GM23338 (cell line): ENCODE measurements around the gene KCNH6. TPM values are rescaled to one million over a fixed set of nuclear protein-coding genes. Genes with fewer than 3 reads are reported as not detected.

ENCODE experiments used
- ATAC-seq: fragments of 200-7000 bp; cut with Tn5 transposase; 3 replicates; pipeline ENCODE4 v1.9.1; 2020
- DNase-seq: peaks from one replicate; pipeline ENCODE4 v3.0.0-alpha.2; 2015; ENCODE audit warnings: low spot score
- H2AFZ ChIP-seq: fragments of 200-600 bp; sonication (generic); 2 replicates; pipeline ENCODE4 v1.8.0; 2016; ENCODE audit warnings: antibody characterized with exemption, mild to moderate bottlenecking, moderate library complexity
- H3F3A ChIP-seq: fragments of 200-600 bp; sonication (generic); replicated peaks from 2 replicates; pipeline ENCODE4 v1.8.0; 2017; ENCODE audit warnings: antibody characterized with exemption, mixed run types, low read depth
- H3K27ac ChIP-seq: fragments of 200-600 bp; sonication (generic); 2 replicates; pipeline ENCODE4 v1.6.1; 2016; ENCODE audit warnings: low read depth
- H3K27me3 ChIP-seq: fragments of 200-600 bp; sonication (generic); 2 replicates; pipeline ENCODE4 v1.8.0; 2016; ENCODE audit warnings: mild to moderate bottlenecking, mixed run types, moderate library complexity; ENCODE audit not compliant: insufficient read depth
- H3K36me3 ChIP-seq: fragments of 200-600 bp; sonication (generic); 2 replicates; pipeline ENCODE4 v1.8.0; 2016; ENCODE audit warnings: mild to moderate bottlenecking; ENCODE audit not compliant: insufficient read depth
- H3K4me1 ChIP-seq: fragments of 200-600 bp; sonication (generic); 2 replicates; pipeline ENCODE4 v1.8.0; 2016; ENCODE audit warnings: mild to moderate bottlenecking, moderate library complexity; ENCODE audit not compliant: insufficient read depth
- H3K4me2 ChIP-seq: fragments of 200-600 bp; sonication (generic); 2 replicates; pipeline ENCODE4 v1.7.1; 2017; ENCODE audit warnings: mixed run types
- H3K4me3 ChIP-seq: fragments of 200-600 bp; sonication (generic); 2 replicates; pipeline ENCODE4 v1.6.1; 2016; ENCODE audit warnings: mixed run types
- H3K79me2 ChIP-seq: fragments of 200-600 bp; sonication (generic); replicated peaks from 2 replicates; pipeline ENCODE4 v1.8.0; 2017; ENCODE audit warnings: mild to moderate bottlenecking; ENCODE audit not compliant: insufficient read depth
- H3K9me2 ChIP-seq: fragments of 200-600 bp; sonication (generic); 2 replicates; pipeline ENCODE4 v1.8.0; 2017; ENCODE audit not compliant: insufficient read depth
- H4K20me1 ChIP-seq: fragments of 200-600 bp; sonication (generic); replicated peaks from 2 replicates; pipeline ENCODE4 v1.8.0; 2017; ENCODE audit warnings: mild to moderate bottlenecking; ENCODE audit not compliant: insufficient read depth
- H3K27ac Mint-ChIP-seq: 2 replicates; pipeline ENCODE4 v1.8.0; 2020; ENCODE audit warnings: inconsistent platforms, mild to moderate bottlenecking, moderate library complexity, mixed read lengths
- H3K27me3 Mint-ChIP-seq: 3 replicates; pipeline ENCODE4 v1.8.0; 2022; ENCODE audit warnings: low read depth, mild to moderate bottlenecking, moderate library complexity, mixed read lengths, inconsistent platforms; ENCODE audit not compliant: insufficient read depth, poor library complexity
- H3K36me3 Mint-ChIP-seq: 3 replicates; pipeline ENCODE4 v1.8.0; 2021; ENCODE audit warnings: low read depth, mild to moderate bottlenecking, inconsistent platforms, moderate library complexity, mixed read lengths
- H3K4me1 Mint-ChIP-seq: 3 replicates; pipeline ENCODE4 v1.8.0; 2020; ENCODE audit warnings: mild to moderate bottlenecking, inconsistent platforms, mixed read lengths
- H3K4me3 Mint-ChIP-seq: 3 replicates; pipeline ENCODE4 v1.8.0; 2021; ENCODE audit warnings: moderate library complexity, mild to moderate bottlenecking, inconsistent platforms, mixed read lengths
- H3K9me3 Mint-ChIP-seq: 3 replicates; pipeline ENCODE4 v1.8.0; 2020; ENCODE audit warnings: moderate library complexity, mild to moderate bottlenecking, inconsistent platforms, mixed read lengths
- CREB1 ChIP-seq: fragments of 250-450 bp; sonication (Bioruptor Pico); IDR thresholded peaks from 2 replicates; pipeline ENCODE4 v1.5.0; 2020; ENCODE audit warnings: low read depth, mild to moderate bottlenecking, moderate library complexity
- CTCF ChIP-seq, 2 experiments: fragments of 200-600 bp in 1 of 2; sonication (generic) in 1 of 2; conservative IDR thresholded peaks; 2 replicates each; pipeline versions ENCODE4 v1.5.1 to v1.6.1; 2016 to 2017; ENCODE audit warnings: antibody characterized with exemption in 2 of 2, low read depth in 2 of 2, mild to moderate bottlenecking in 2 of 2, moderate library complexity in 1 of 2
- ETS1 ChIP-seq: IDR thresholded peaks from 2 replicates; pipeline ENCODE4 v1.6.1; 2016; ENCODE audit warnings: antibody characterized with exemption
- JUNB ChIP-seq: IDR thresholded peaks from one replicate; pipeline ENCODE4 v1.6.1; 2016; ENCODE audit warnings: antibody characterized with exemption; ENCODE audit not compliant: unreplicated experiment
- NANOG ChIP-seq: IDR thresholded peaks from 2 replicates; pipeline ENCODE4 v1.6.1; 2016; ENCODE audit warnings: antibody characterized with exemption, borderline replicate concordance
- POLR2AphosphoS5 ChIP-seq: IDR thresholded peaks from 2 replicates; pipeline ENCODE4 v1.6.1; 2016; ENCODE audit warnings: antibody characterized with exemption, low read depth
- REST ChIP-seq: IDR thresholded peaks from one replicate; pipeline ENCODE4 v1.6.1; 2018; ENCODE audit warnings: antibody characterized with exemption; ENCODE audit not compliant: unreplicated experiment
- STAT1 ChIP-seq: IDR thresholded peaks from one replicate; pipeline ENCODE4 v1.6.1; 2016; ENCODE audit warnings: antibody characterized with exemption; ENCODE audit not compliant: unreplicated experiment
- ZNF114 ChIP-seq: fragments of 250-450 bp; sonication (Bioruptor Pico); IDR thresholded peaks from 2 replicates; pipeline ENCODE4 v1.5.0; 2020; ENCODE audit warnings: mild to moderate bottlenecking, moderate library complexity
- ZNF331 ChIP-seq: fragments of 250-450 bp; sonication (Bioruptor Pico); IDR thresholded peaks from 2 replicates; pipeline ENCODE4 v1.5.0; 2020; ENCODE audit warnings: low read depth, mild to moderate bottlenecking, moderate library complexity
- ZNF462 ChIP-seq: fragments of 250-450 bp; sonication (Bioruptor Pico); IDR thresholded peaks from 2 replicates; pipeline ENCODE4 v1.5.0; 2020; ENCODE audit warnings: mild to moderate bottlenecking, moderate library complexity
- polyA plus RNA-seq: library from polyadenylated mRNA; unstranded; fragments of >200 nt; fragmentation: Nextera tagmentation; extraction: Ambion mirVana; gene quantifications from 2 replicates; pipeline ENCODE4 v1.2.1, GENCODE V29; 2016
- total RNA-seq: library from RNA; depleted of rRNA; stranded (reverse); fragments of >200 nt; shearing (Covaris generic); gene quantifications from 2 replicates; pipeline ENCODE4 v1.2.3, GENCODE V29; 2014

KCNH6 gene
- total and polyA plus RNA-seq, 2 experiments from 2014 or later, result 1.3 to 2.8 TPM

- TF ChIP-seq REST (no peak), ZNF114 (no peak), CREB1 (CRISPR knock-in tag) (no peak), ZNF331 (CRISPR knock-in tag) (no peak), POLR2AphosphoS5 (no peak)
Measured at GRCh38 chr17:63568563-63568962, 45.4 kb downstream of the KCNH6 start (continued).

- Histone ChIP-seq H2AFZ (no peak overlapping the region), H3K4me2 (no peak overlapping the region), H3K27me3 (no peaks in the 10 kb centered on the region), H3K79me2 (peaks cover 94% of the 10 kb centered on the region), H3F3A (no peaks in the 10 kb centered on the region; the same call in 1 of the 2 replicates), H3K4me1 (no peaks in the 10 kb centered on the region), H3K27ac (no peak overlapping the region), H3K9me2 (no peaks in the 10 kb centered on the region), H3K4me3 (no peak overlapping the region), H4K20me1 (peaks cover 34% of the 10 kb centered on the region), H3K36me3 (no peaks in the 10 kb centered on the region)
- no peak overlapping the region for H3K4me3 Mint-ChIP-seq
- no peak for ATAC-seq
- no peaks in the 10 kb centered on the region for H3K9me3 Mint-ChIP-seq
- no peak for DNase-seq
- no peak overlapping the region for H3K27ac Mint-ChIP-seq
- no peaks in the 10 kb centered on the region for H3K36me3 Mint-ChIP-seq
- H3K27me3 Mint-ChIP-seq, result no peaks in the 10 kb centered on the region
- no peaks in the 10 kb centered on the region for H3K4me1 Mint-ChIP-seq
- TF ChIP-seq POLR2AphosphoS5 (no peak), STAT1 (no peak), CREB1 (CRISPR knock-in tag) (no peak), CTCF (conservative IDR thresholded peaks at IDR 0.05; ENCODE audit: low read depth in 2 of 2) (no peak), ZNF462 (CRISPR knock-in tag) (no peak), JUNB (no peak), ETS1 (no peak), NANOG (no peak)
Measured at GRCh38 chr17:63571632-63572310, 48.6 kb downstream of the KCNH6 start.
